Measurements from ENCODE around the gene POGZ. TPM values are rescaled to one million over a fixed set of nuclear protein-coding genes. Genes with fewer than 3 reads are reported as not detected.

The POGZ gene
- total RNA-seq (ENCODE audit: unreplicated experiment) = 146 TPM
- long read RNA-seq, partial matches to known transcripts = 1 of 8 reads
- long read RNA-seq, other reads (novel, unspliced or antisense) = 7 of 8 reads

- Mint-ChIP-seq H3K4me1 (ENCODE audit: low read depth, unreplicated experiment) (peaks cover 4% of the 10 kb centered on the region), H3K27me3 (ENCODE audit: unreplicated experiment) (peaks cover 9% of the 10 kb centered on the region), H3K27ac (ENCODE audit: unreplicated experiment) (peak within 1 kb of the TSS; percentile 98), H3K9me3 (ENCODE audit: unreplicated experiment) (peaks cover 10% of the 10 kb centered on the region), H3K4me3 (ENCODE audit: unreplicated experiment) (peak within 1 kb of the TSS; percentile 92), H3K36me3 (ENCODE audit: unreplicated experiment) (no peaks in the 10 kb centered on the region)
- peak; percentile 94 for DNase-seq
- TF ChIP-seq CTCF (IDR thresholded peaks at IDR 0.05; ENCODE audit: partially characterized antibody, unreplicated experiment) = no peak
Measured at GRCh38 chr1:151459331-151460046, at the start of gene POGZ. Gene POGZ, minus strand, starts transcription at chr1:151459494. Its CDS starts 17,290 bp downstream, at chr1:151442204.

DNA sequence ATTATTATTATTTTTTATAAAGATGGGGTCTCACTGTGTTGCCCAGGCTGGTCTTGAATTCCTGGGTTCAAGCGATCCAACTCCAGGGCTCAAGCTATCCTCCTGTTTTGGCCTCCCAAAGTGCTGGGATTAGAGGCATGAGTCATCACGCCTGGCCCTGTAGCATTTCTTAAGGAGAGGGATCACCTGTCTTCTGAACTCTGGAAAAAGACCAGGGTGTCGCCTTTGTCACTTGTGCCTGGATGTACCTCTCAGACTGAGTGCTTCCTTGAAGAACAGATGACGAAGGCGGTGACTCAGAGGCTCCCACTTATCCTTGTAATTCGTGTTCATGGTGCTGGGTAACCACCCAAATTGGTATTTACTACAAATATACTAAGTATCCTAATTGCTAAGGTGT is 49.5 kb upstream of the POGZ start:
- Mint-ChIP-seq H3K27ac (ENCODE audit: unreplicated experiment) (no peak overlapping the region), H3K36me3 (ENCODE audit: unreplicated experiment) (no peaks in the 10 kb centered on the region)

GRCh38 chr1:151504759-151505158 is 45.5 kb upstream of the POGZ start:
- Mint-ChIP-seq H3K4me1 (ENCODE audit: low read depth, unreplicated experiment) (no peaks in the 10 kb centered on the region), H3K36me3 (ENCODE audit: unreplicated experiment) (no peaks in the 10 kb centered on the region), H3K27me3 (ENCODE audit: unreplicated experiment) (peaks cover 2% of the 10 kb centered on the region), H3K9me3 (ENCODE audit: unreplicated experiment) (peaks cover 7% of the 10 kb centered on the region), H3K27ac (ENCODE audit: unreplicated experiment) (no peak overlapping the region), H3K4me3 (ENCODE audit: unreplicated experiment) (no peak overlapping the region)
- no peak for DNase-seq
- no peak for TF ChIP-seq CTCF (IDR thresholded peaks at IDR 0.05; ENCODE audit: partially characterized antibody, unreplicated experiment)

More for the DNA sequence above, 49.5 kb upstream of the POGZ start:
- Mint-ChIP-seq H3K4me1 (ENCODE audit: low read depth, unreplicated experiment) (peaks cover 7% of the 10 kb centered on the region), H3K27me3 (ENCODE audit: unreplicated experiment) (peaks cover 13% of the 10 kb centered on the region), H3K4me3 (ENCODE audit: unreplicated experiment) (no peak overlapping the region), H3K9me3 (ENCODE audit: unreplicated experiment) (peaks cover 10% of the 10 kb centered on the region)
- no peak for DNase-seq
- TF ChIP-seq CTCF (IDR thresholded peaks at IDR 0.05; ENCODE audit: partially characterized antibody, unreplicated experiment) = no peak

DNA sequence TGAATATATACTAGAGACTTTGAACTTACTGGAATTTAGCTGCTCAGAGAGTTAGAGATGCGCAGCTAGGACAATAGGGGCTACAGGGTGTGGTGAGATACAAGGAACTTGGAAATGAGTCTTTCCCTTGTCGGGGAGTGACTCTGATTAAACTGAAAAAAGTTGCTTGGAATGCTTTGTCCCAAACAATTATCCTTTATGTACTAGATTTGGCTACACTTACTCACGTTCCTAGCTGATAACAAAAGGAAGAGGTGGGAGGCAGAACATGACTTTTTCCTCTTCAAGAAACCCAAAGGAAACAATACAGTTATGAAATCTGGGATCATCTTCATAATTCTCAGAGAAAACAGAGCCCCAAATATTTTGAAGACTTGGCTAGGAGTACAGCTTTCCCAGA is 45.0 kb upstream of the POGZ start:
- no peak for TF ChIP-seq CTCF (IDR thresholded peaks at IDR 0.05; ENCODE audit: partially characterized antibody, unreplicated experiment)
- Mint-ChIP-seq H3K27me3 (ENCODE audit: unreplicated experiment) (peaks cover 2% of the 10 kb centered on the region), H3K4me1 (ENCODE audit: low read depth, unreplicated experiment) (no peaks in the 10 kb centered on the region), H3K36me3 (ENCODE audit: unreplicated experiment) (no peaks in the 10 kb centered on the region), H3K9me3 (ENCODE audit: unreplicated experiment) (peaks cover 7% of the 10 kb centered on the region), H3K4me3 (ENCODE audit: unreplicated experiment) (no peak overlapping the region), H3K27ac (ENCODE audit: unreplicated experiment) (no peak overlapping the region)
- DNase-seq = no peak
